DMS 273 treated with DMSO at 0.1 percent for 48 hours (cell line): ENCODE data around the gene HS3ST4.

ENCODE experiments used
- DNase-seq: peaks from one replicate; lab custom pipeline; 2025; lab: John Stamatoyannopoulos, UW

Gene HS3ST4

DNA sequence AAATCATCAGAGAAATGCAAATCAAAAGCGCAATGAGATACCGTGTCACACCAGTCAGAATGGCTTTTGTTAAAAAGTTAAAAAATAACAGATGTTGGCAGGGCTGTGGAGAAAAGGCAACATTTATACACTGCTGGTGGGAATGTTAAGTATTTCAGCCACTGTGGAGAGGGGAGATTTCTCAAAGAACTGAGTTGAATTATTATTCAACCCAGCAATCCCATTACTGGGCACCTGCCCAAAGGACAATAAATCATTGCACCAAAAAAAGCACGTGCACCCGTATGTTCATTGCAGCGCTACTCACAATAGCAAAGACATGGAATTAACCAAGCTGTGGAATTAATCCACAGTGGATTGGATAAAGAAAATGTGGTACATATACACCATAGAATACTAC lies 204.7 kb downstream of the HS3ST4 start:
- DNase-seq: no peak

DNA sequence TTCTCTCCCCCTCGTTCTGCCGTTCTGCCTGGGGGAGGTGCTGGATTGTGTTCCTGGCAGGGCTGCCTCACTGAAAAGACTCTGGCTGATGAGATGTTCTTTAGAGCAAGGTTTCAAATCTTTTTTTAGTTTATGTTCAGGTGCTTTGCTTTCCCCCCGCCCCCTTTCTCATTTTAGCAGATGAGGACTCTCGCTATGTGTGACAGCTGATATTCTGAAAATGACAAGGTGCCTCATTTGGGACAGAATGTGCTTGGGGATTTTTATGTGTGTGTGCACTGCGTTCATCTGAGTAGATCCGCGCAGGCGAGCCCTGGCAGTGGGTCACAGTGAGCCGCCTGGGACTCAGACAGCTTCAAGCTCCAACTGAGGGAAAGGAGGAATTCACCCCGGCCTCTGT lies 205.9 kb downstream of the HS3ST4 start:
- DNase-seq: no peak

DNA sequence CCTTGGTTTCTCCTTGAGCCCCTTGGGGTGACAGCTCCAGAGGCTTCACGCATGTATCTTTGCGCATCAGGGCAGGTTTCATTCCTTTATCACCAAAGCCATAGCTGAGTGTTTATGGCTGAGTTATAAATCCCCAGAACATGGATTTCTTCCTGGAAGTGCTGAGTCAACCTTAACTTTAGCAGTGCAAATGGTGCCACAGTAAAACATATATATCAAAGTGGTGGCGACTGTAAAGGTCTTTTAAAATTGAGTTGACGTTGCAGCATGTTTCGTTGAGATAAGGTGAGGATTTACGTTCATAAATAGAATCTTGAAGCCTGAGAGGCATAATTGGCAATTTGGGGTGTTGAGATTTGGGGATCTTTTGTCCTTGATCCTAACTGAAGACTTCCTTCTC lies 214.1 kb downstream of the HS3ST4 start:
- no peak for DNase-seq

DNA sequence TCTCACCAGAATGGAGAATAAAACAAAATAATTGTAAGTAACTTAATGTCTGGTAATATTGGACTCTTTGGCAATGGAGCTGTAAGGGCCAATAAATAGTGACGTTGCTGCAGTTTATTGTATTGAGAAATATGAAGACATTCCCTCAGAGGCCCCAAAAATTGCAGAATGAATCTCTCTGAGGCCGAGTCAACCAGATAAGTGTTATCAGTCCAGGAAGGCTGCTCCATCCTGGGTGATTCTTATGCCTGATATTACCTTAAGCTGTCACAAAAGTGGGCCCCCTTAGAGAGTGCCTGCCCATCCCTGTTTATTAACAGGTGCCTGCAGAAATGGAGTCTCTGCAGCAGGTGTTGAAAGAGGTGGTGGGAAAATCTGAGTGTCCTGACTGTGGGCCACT lies 219.2 kb downstream of the HS3ST4 start:
- no peak for DNase-seq

DNA sequence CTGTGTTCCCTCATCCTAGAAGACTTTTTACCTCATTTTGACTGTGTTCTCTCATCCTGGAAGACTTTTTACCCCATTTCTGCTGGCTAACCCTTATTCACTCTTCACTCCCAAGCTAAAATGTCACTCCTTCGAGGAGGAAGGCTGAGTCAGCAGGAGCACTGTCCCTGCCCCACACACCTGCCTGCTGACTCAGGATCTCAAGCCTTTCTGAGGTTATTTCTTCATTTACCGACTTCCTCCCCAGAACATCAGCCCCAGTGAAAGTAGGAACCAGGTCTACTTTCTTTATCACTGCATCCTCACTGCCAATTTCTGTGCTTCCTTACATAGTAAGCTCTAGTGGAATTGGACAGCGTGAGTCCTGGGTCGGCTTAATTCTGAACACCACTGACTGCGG lies 220.6 kb downstream of the HS3ST4 start:
- no peak for DNase-seq

DNA sequence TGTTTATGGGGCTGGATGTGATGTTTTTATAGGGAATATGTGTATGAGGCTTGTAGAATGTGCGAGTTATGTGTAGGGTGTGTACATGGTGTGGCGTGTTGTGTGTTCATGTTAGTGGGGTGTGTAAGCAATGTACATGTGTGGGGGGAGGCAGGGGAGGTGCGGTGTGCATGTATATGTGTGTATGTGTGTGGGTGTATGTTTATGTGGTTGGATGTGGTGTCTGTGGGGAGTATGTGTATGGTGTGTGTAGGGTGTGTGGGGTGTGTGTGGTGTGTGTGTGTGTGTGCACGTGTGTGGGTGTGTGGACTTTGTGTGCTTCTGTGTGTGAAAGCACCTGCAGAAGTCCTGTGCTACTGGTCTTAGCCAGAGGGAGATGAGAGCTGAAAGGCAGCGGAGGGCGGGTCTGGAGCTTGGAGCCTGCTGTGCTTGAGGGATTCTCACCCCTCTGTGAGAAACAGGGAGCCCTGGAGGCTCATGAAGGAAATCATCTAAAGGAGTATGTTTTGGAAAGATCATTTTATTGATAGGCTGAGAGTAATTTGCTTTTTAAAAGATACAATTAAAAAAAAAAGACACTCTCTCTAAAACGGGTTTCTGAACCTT lies 222.7 kb downstream of the HS3ST4 start:
- DNase-seq: no peak

DNA sequence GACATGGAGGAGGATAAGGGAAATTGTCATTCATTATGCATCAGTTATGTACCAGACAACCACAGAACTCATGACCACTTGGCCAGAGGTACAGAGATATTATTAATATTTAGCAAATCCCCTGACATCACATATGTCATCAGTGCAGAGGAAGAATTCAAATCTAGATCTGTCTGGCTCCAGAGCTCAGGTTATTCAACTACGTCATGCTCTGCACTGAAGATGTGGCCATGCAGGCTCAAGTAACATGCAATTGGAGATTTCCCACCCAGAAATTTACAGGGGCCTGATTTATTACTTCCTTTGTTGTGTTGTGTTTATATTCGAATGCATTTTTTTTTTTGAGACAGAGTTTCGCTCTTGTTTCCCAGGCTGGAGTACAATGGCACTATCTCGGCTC lies 224.3 kb downstream of the HS3ST4 start:
- DNase-seq: no peak

DNA sequence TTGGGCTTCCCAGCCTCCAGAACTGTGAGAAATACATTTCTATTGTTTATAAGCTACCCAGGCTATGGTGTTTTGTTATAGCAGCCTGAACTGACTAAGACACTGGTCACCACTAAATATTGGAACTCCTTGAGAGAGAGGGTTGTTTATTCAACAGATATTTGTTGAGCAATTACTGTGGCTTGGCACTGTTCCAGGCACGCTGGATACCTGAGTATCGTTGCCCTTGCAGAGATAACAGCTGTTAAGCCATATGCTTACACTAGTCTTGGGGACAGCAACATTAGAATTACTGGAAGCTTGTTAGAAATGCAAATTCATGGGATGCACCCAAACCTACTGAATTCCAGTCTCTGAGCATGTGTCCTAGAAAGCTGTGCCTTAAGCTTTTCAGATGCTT lies 230.7 kb downstream of the HS3ST4 start:
- no peak for DNase-seq

DNA sequence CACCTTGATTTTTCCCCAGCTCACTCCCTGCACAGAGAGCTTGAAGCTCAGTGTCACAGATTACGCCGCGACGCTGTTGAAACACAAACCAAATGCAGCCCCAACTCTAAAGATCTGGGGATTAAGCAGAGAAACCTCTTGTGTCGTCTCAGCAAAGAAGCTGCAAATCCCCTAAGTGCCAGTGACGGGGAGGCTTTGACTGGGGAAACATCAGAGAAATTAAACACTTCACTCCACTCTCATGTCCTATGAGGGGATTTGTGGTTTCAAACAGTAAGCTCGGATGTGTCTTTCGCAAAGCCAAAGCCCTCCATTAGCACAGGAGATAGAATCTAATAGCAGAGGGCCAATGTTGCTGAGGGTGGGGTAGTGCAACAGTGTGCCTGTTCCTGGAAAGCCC lies 233.7 kb downstream of the HS3ST4 start:
- DNase-seq: no peak

DNA sequence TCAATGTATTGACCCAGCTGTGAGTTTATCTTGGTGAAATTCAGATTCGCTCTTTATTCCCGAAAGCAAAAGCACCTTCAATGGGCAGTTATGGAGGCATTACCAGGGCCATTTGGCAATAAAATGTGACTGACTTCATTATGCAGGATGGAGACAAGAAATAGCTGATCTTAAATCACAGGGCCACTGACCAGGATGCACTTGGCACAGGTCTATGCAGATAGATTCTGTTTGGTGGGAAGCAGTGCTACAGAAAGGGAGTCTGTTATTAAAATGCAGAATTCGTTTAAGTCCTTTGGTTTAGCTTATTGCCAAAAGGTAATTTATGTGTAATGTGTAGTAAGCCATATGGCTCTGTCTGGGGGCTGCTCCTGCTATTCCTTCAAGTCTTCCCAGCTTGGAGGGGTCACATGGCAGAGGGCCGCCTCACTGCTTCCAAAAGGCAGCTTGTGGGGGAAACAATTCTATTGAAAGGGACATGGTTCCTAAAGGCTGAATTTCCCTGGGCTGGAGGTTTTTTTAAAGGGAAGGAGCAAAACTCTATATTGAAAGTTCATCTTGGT lies 239.8 kb downstream of the HS3ST4 start:
- no peak for DNase-seq

DNA sequence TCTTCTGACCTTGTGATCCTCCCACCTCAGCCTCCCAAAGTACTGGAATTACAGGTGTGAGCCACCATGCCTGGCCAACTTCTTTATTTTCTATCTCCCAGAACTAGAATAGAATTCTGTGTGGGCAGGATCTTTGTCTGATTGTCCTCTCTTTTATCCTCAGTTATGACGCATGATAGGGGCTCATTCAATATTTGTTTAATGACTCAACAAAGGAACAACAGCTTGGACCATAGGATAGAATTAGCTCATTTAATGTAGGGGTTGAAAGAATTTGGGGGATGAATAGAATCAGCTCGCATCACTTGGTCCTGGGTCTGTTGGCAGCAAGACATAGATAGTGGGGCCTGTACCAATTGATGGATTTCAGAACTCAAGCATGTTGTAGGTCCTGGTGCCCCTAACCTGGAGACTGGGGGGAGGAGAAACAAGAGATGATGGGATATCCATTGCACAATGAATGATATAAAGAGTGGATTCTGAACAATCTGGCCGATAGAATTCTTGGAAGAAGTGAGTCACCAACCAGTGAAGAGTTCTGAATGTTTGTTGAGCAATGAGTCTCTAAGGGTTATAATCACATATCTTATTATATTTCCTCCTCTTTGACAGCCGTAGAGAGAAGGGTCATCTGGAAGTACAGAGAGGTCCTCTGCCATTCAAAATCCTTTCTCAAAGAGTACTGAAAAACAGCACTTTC lies 250.2 kb downstream of the HS3ST4 start:
- no peak for DNase-seq

DNA sequence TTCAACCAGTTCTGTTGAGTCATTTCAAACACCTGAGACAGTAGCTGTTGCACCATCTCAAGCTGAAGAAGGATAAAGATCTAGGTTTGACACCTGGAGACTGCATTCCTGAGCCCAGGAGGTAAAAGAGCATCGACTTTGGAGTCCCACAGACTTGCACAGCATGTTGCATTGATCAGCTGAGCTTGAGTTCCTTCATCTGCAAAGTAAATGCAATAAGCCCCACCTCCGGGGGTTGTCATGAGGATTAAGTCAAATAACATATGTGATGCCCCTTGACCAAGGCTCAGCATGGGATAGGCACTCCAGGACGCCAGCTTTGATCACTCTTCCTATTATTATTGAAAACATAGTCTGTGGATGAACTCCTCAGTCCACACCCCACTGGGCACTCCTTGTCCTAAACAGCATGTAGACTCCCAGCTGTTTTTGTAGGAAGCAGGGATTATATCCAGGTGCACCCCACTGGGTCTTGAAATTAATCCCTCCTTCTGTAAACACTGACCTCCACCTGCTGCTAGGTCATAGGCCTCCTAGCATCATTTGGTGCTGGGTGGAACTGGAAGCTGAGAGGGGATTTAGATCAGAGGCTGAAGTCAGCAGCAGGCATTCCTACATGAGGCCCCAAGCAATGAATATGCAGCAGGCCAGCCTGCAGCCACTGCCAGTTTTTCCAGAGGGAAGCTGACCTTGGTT lies 259.0 kb downstream of the HS3ST4 start:
- no peak for DNase-seq

DNA sequence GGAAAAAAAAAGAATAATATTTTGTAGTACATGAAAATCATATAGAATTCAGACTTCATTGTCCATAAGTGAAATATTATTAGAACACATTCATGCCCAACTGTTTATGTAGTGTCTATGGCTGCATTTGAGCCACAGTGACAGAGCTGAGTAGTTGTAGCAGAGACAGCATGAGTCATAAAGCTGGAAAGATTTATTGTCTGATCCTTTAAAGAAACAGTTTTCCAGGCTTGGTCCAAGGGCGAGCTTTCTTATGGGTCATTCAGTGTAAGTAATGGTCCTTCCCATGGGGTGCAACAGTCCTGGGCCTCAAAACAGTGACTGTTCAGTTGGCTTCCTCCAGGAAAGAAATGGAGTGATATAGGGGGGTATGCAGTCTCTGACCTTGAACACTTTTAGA lies 260.2 kb downstream of the HS3ST4 start:
- DNase-seq: no peak

DNA sequence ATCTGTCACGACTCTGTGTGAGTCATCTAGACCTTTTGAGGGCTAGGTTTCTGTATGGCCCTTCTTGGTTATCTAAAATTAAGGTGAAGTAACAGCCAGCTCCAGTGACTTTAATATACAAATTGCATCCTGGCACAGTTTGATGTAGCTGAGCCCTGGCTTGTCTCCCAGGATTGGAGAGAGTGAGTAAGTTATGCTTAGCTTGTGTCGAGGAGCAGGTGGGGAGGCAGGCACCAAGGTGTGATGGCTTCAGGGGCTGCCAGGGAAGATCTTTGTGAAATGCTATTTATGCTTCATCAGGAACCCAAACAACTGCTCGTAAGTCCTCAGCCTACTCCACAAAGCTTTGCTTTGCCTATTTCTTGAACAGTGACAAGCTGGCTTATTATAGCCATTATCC lies 261.2 kb downstream of the HS3ST4 start:
- DNase-seq: no peak

DNA sequence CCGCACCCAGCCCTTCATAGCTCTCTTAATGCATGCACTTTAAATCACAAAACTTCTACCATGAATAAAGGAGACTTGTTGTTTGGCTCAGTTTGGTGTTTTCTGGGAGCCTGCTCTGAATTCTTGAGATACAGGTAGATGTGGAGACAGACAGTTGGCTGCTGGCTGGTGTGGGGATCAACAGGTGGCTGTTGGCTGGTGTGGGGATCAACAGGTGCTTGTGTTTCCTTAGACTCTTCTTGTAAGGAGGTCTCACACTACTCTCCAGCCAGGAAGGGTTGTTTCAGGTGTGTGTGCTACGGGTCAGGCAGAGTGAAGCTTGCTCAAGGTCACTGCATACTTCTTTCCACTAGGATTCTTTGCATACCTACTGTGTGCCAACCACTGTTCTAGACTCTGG lies 265.9 kb downstream of the HS3ST4 start:
- DNase-seq: no peak

DNA sequence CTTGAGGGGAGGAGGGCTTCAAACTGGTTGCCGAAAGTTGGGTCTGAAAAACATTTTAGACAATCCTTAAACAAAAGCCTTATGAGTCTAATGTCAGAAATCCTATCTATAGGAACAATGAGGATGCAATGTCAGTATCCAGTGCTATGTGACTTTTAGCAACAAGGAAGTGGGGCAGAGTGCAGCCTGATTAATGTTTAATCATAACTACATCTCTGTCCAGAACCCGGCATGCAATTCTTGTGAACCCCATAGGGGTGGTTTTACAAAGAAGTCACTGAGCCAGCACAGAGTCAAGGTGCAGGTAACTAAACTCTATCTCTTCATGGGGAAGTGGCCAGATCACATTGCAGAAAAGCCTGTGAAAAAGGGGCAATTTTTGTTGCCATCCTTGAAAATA lies 267.5 kb downstream of the HS3ST4 start:
- no peak for DNase-seq

DNA sequence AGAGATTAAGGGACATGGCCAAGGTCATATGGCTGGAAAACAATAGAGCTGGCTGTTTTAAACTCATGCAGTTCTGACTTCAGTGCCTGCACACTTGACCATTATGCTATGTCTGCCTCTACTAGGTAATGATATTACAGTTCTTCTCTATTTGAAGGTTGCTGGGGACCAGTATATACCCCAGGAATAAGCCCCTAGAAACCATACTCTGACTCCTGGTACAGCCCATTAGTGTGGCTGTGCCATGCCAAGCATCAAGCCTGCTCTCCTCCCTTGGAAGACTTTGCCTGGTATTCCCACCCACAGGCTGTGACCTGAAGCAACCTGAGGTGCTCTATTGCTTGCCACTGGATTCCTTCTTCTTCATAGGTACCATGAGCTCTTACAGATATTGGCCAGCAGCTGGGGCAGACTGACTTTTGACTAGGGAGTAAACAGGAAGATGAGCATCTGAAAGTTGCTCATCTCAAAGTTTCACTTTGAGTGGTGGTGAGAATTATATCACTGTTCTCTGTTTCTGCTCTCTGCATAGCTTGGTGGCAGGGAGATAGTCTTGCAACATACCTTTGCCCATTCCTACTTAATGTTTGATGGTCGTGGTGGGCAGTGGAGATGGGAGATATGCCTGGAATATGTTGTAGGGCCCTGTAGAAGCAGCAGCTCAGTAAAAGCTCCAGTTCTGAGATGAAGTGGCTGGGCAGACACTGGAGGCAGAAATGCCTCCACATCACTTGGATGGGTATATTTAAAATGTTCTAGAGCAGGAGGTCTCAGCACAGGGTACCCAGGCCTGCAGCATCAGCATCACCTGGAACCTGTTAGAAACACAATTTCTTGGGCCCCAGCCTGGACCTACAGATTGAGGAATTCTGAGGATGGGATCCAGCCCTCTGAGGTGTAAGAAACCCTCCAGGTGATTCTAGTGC lies 274.7 kb downstream of the HS3ST4 start:
- no peak for DNase-seq

DNA sequence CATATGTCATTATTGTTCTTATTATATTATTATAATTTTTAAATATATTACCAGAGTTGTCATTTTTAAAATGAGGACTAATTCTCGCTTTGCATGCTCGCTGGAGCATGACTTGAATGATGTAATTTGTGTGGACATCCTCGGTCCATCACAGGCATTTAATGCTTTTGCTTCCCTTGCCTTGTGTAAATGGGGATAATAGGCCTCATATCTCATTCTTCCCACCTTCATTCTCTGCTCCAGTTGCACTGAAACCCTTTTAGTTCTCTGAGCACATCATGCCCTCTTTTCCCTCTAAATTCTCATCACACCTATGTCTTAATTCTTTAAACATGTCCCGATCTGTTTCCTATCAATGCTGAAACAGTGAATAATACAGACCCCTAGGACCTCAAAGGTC lies 285.4 kb downstream of the HS3ST4 start:
- no peak for DNase-seq

DNA sequence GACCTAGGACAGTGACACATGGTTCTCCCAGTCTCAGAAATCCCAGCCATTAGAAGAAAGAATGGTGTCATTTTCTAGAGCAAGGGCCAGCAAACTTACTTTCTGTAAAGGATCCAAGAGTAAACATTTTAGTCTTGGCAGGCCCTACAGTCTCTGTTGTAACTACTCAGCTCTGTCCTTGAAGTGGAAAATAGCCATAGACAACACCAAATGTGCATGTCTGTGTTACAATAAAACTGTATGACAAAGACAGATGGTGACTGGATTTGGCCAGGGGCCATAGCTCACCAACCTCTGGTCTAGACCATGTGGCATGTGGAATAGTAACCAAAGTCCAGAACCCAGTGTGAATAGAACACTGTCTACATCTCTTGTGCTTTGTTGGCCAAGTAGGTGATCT lies 286.5 kb downstream of the HS3ST4 start:
- DNase-seq: no peak

DNA sequence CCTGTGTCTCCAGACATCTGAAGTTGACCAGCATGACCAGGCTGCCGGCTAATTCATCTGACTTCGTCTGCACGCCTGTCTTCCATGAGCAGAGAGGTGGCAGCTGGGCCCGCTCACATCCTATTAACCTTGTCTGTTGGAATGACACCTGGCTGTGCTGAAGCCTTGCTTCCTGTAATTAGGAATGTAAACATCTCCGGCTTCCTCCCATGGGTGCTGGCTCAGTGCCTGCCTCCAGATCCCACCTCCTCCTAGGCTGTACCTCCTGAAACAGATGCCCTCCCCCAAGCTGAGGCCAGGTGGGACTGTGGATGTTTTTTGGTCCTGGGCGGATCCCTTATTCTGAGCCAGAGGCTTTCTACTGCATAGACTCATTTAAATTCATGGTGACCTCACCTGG lies 296.3 kb downstream of the HS3ST4 start:
- no peak for DNase-seq

DNA sequence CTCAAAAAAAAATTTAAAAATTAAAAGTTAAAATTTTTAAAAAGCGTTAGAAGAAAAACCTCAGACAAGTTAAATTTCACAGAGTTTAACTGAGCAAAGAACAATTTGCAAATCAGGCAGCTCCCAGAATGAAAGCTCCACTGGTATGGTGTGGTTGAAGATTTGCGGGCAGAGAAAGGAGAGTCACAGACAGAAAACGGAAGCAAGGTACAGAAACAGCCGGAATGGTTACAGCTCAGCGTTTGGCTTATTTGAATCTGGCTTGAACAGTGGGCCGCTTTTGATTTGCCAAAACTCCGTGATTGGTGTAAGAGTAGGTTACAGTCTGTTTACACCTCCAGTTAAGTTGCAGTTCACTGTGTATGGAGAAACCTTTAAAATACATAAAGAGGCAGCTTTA lies 297.1 kb downstream of the HS3ST4 start:
- no peak for DNase-seq

DNA sequence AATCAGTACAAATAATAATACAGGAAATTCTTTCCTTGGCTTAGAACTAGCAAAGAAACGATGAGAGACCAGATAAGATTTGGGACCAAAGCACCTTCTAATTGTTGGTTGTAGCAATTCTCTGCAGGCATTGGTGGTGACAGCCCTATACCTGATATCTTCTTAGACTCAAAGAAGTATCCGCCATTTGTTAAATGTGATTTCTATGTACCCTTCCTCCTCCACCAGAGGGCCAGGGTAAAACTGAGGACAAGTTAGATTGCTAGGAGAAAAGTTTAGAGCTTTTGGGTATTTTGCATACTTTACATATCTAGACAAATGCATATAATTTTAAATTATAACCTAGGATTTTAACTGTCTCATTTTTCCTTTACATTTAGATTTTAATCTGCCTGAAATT lies 304.3 kb downstream of the HS3ST4 start:
- no peak for DNase-seq
